ENCODE results near the gene GAB2.

GAB2 gene

GRCh38 chr11:78424334-78425270 is 7.0 kb upstream of the GAB2 start:
- ChIA-PET CTCF (interaction anchor here (1.0 to 1.6 kb wide), 3 partner anchors 8 to 37 kb away, joined by 3 to 5 read pairs (median 3); no protein-coding TSS in a partner anchor), POLR2A (no interaction called here)
- H3K36me3 ChIP-seq (ENCODE audit: control insufficient read depth in 4 of 4, insufficient read depth in 4 of 4, low read length in 3 of 4), result no peaks in the 10 kb centered on the region
- H3K27me3 ChIP-seq (replicated peaks in 2 of 5; ENCODE audit: control insufficient read depth in 4 of 5, insufficient read depth in 5 of 5, low read length in 4 of 5), result no peaks in the 10 kb centered on the region
- WGBS (ENCODE audit: insufficient coverage), result 44% methylated on average over 2 of the region's 7 CpGs
- no peaks in the 10 kb centered on the region for H3K9me3 ChIP-seq (ENCODE audit: control extremely low read depth in 1 of 5, control insufficient read depth in 4 of 5, insufficient read depth in 2 of 5, low read depth in 1 of 5, low read length in 4 of 5)
- DNase-seq, result peak in 2 of 3 donors; percentile 70 to 74
- H3K4me3 ChIP-seq (ENCODE audit: control insufficient read depth in 1 of 7, extremely low read depth in 1 of 7, insufficient read depth in 4 of 7, low read depth in 2 of 7, low read length in 6 of 7), result peak overlapping the region in 1 of 7 experiments; percentile 29
- peak overlapping the region; percentile 27 to 31 for H3K27ac ChIP-seq (ENCODE audit: insufficient read depth in 1 of 2, low read depth in 1 of 2, low read length in 2 of 2, poor library complexity in 1 of 2, severe bottlenecking in 2 of 2)
- H3K4me1 ChIP-seq (ENCODE audit: control extremely low read depth in 1 of 4, control insufficient read depth in 4 of 4, insufficient read depth in 4 of 4, low read length in 3 of 4), result peaks cover 38 to 70% (median 50%) of the 10 kb centered on the region in 4 experiments

GRCh38 chr11:78423241-78423640 is 5.6 kb upstream of the GAB2 start:
- ChIA-PET POLR2A (no interaction called here), CTCF (interaction anchor here (1.4 to 1.7 kb wide), 3 partner anchors 8 to 196 kb away, joined by 3 to 4 read pairs (median 4); no protein-coding TSS in a partner anchor)
- no peaks in the 10 kb centered on the region for H3K27me3 ChIP-seq (replicated peaks in 2 of 5; ENCODE audit: control insufficient read depth in 4 of 5, insufficient read depth in 5 of 5, low read length in 4 of 5)
- 100% methylated on average over 2 of the region's 2 CpGs for WGBS (ENCODE audit: insufficient coverage)
- no peaks in the 10 kb centered on the region for H3K36me3 ChIP-seq (ENCODE audit: control insufficient read depth in 4 of 4, insufficient read depth in 4 of 4, low read length in 3 of 4)
- H3K9me3 ChIP-seq (ENCODE audit: control extremely low read depth in 1 of 5, control insufficient read depth in 4 of 5, insufficient read depth in 2 of 5, low read depth in 1 of 5, low read length in 4 of 5), result no peaks in the 10 kb centered on the region
- no peak overlapping the region for H3K27ac ChIP-seq (ENCODE audit: insufficient read depth in 1 of 2, low read depth in 1 of 2, low read length in 2 of 2, poor library complexity in 1 of 2, severe bottlenecking in 2 of 2)
- no peak for DNase-seq
- H3K4me3 ChIP-seq (ENCODE audit: control insufficient read depth in 1 of 7, extremely low read depth in 1 of 7, insufficient read depth in 4 of 7, low read depth in 2 of 7, low read length in 6 of 7), result no peak overlapping the region
- peaks cover 39 to 70% (median 49%) of the 10 kb centered on the region in 4 experiments for H3K4me1 ChIP-seq (ENCODE audit: control extremely low read depth in 1 of 4, control insufficient read depth in 4 of 4, insufficient read depth in 4 of 4, low read length in 3 of 4)

GRCh38 chr11:78420796-78421209 is 3.2 kb upstream of the GAB2 start:
- Histone ChIP-seq H3K9me3 (ENCODE audit: control extremely low read depth in 1 of 5, control insufficient read depth in 4 of 5, insufficient read depth in 2 of 5, low read depth in 1 of 5, low read length in 4 of 5) (no peaks in the 10 kb centered on the region), H3K4me3 (ENCODE audit: control insufficient read depth in 1 of 7, extremely low read depth in 1 of 7, insufficient read depth in 4 of 7, low read depth in 2 of 7, low read length in 6 of 7) (peak overlapping the region in 3 of 7 experiments; percentile 48 to 64 (median 60)), H3K4me1 (ENCODE audit: control extremely low read depth in 1 of 4, control insufficient read depth in 4 of 4, insufficient read depth in 4 of 4, low read length in 3 of 4) (peaks cover 27 to 59% (median 46%) of the 10 kb centered on the region in 4 experiments), H3K27ac (ENCODE audit: insufficient read depth in 1 of 2, low read depth in 1 of 2, low read length in 2 of 2, poor library complexity in 1 of 2, severe bottlenecking in 2 of 2) (peak overlapping the region; percentile 50), H3K36me3 (ENCODE audit: control insufficient read depth in 4 of 4, insufficient read depth in 4 of 4, low read length in 3 of 4) (no peaks in the 10 kb centered on the region), H3K27me3 (replicated peaks in 2 of 5; ENCODE audit: control insufficient read depth in 4 of 5, insufficient read depth in 5 of 5, low read length in 4 of 5) (no peaks in the 10 kb centered on the region)
- 50% methylated on average over 4 of the region's 9 CpGs for WGBS (ENCODE audit: insufficient coverage)
- ChIA-PET POLR2A (interaction anchor here (0.5 to 2.2 kb wide), 4 partner anchors 9 to 109 kb away, joined by 3 to 11 read pairs (median 4); no protein-coding TSS in a partner anchor), CTCF (interaction anchor here (0.6 to 7.3 kb wide), 9 partner anchors 9 to 192 kb away, joined by 3 to 130 read pairs (median 4); no protein-coding TSS in a partner anchor)
- peak; percentile 88 to 98 (median 97) for DNase-seq

GRCh38 chr11:78420255-78420764 is 2.7 kb upstream of the GAB2 start:
- POLR2A ChIA-PET, result interaction anchor here (0.5 to 2.2 kb wide), 3 partner anchors 9 to 27 kb away, joined by 3 to 11 read pairs (median 3); no protein-coding TSS in a partner anchor
- WGBS (ENCODE audit: insufficient coverage), result 8% methylated on average over 5 of the region's 9 CpGs
- no peaks in the 10 kb centered on the region for H3K36me3 ChIP-seq (ENCODE audit: control insufficient read depth in 4 of 4, insufficient read depth in 4 of 4, low read length in 3 of 4)
- peaks cover 27 to 60% (median 49%) of the 10 kb centered on the region in 4 experiments for H3K4me1 ChIP-seq (ENCODE audit: control extremely low read depth in 1 of 4, control insufficient read depth in 4 of 4, insufficient read depth in 4 of 4, low read length in 3 of 4)
- no peaks in the 10 kb centered on the region for H3K9me3 ChIP-seq (ENCODE audit: control extremely low read depth in 1 of 5, control insufficient read depth in 4 of 5, insufficient read depth in 2 of 5, low read depth in 1 of 5, low read length in 4 of 5)
- CTCF ChIA-PET, result interaction anchor here (0.6 to 7.3 kb wide), 10 partner anchors 9 to 194 kb away, joined by 3 to 130 read pairs (median 4); no protein-coding TSS in a partner anchor
- H3K27me3 ChIP-seq (replicated peaks in 2 of 5; ENCODE audit: control insufficient read depth in 4 of 5, insufficient read depth in 5 of 5, low read length in 4 of 5), result no peaks in the 10 kb centered on the region
- peak overlapping the region in 1 of 2 experiments; percentile 39 for H3K27ac ChIP-seq (ENCODE audit: insufficient read depth in 1 of 2, low read depth in 1 of 2, low read length in 2 of 2, poor library complexity in 1 of 2, severe bottlenecking in 2 of 2)
- peak in 2 of 3 donors; percentile 79 to 84 for DNase-seq
- H3K4me3 ChIP-seq (ENCODE audit: control insufficient read depth in 1 of 7, extremely low read depth in 1 of 7, insufficient read depth in 4 of 7, low read depth in 2 of 7, low read length in 6 of 7), result peak overlapping the region in 3 of 7 experiments; percentile 48 to 64 (median 60)

GRCh38 chr11:78419327-78419726 is 1.7 kb upstream of the GAB2 start:
- ChIA-PET CTCF (interaction anchor here (0.7 to 7.3 kb wide), 10 partner anchors 10 to 198 kb away, joined by 3 to 130 read pairs (median 4); partner anchors contain the start of gene NARS2), POLR2A (interaction anchor here (0.6 to 5.2 kb wide), 2 partner anchors 10 to 109 kb away, joined by 4 to 54 read pairs; no protein-coding TSS in a partner anchor)
- DNase-seq, result peak in 1 of 3 donors; percentile 15
- WGBS (ENCODE audit: insufficient coverage), result 88% methylated on average over 5 of the region's 5 CpGs
- Histone ChIP-seq H3K36me3 (ENCODE audit: control insufficient read depth in 4 of 4, insufficient read depth in 4 of 4, low read length in 3 of 4) (no peaks in the 10 kb centered on the region), H3K27ac (ENCODE audit: insufficient read depth in 1 of 2, low read depth in 1 of 2, low read length in 2 of 2, poor library complexity in 1 of 2, severe bottlenecking in 2 of 2) (no peak overlapping the region), H3K27me3 (replicated peaks in 2 of 5; ENCODE audit: control insufficient read depth in 4 of 5, insufficient read depth in 5 of 5, low read length in 4 of 5) (no peaks in the 10 kb centered on the region), H3K4me1 (ENCODE audit: control extremely low read depth in 1 of 4, control insufficient read depth in 4 of 4, insufficient read depth in 4 of 4, low read length in 3 of 4) (peaks cover 28 to 61% (median 50%) of the 10 kb centered on the region in 4 experiments), H3K9me3 (ENCODE audit: control extremely low read depth in 1 of 5, control insufficient read depth in 4 of 5, insufficient read depth in 2 of 5, low read depth in 1 of 5, low read length in 4 of 5) (no peaks in the 10 kb centered on the region), H3K4me3 (ENCODE audit: control insufficient read depth in 1 of 7, extremely low read depth in 1 of 7, insufficient read depth in 4 of 7, low read depth in 2 of 7, low read length in 6 of 7) (no peak overlapping the region)

- ChIA-PET POLR2A (interaction anchor here (1.5 to 5.2 kb wide), 3 partner anchors 11 to 21 kb away, joined by 3 to 54 read pairs (median 9); no protein-coding TSS in a partner anchor), CTCF (interaction anchor here (0.8 to 7.3 kb wide), 11 partner anchors 11 to 197 kb away, joined by 3 to 130 read pairs (median 4); partner anchors contain the start of gene NARS2)
- Histone ChIP-seq H3K4me1 (ENCODE audit: control extremely low read depth in 1 of 4, control insufficient read depth in 4 of 4, insufficient read depth in 4 of 4, low read length in 3 of 4) (peaks cover 22 to 56% (median 48%) of the 10 kb centered on the region in 4 experiments), H3K27ac (ENCODE audit: insufficient read depth in 1 of 2, low read depth in 1 of 2, low read length in 2 of 2, poor library complexity in 1 of 2, severe bottlenecking in 2 of 2) (peak overlapping the region in 1 of 2 experiments; percentile 88), H3K9me3 (ENCODE audit: control extremely low read depth in 1 of 5, control insufficient read depth in 4 of 5, insufficient read depth in 2 of 5, low read depth in 1 of 5, low read length in 4 of 5) (no peaks in the 10 kb centered on the region), H3K4me3 (ENCODE audit: control insufficient read depth in 1 of 7, extremely low read depth in 1 of 7, insufficient read depth in 4 of 7, low read depth in 2 of 7, low read length in 6 of 7) (peak overlapping the region; percentile 62 to 92 (median 78)), H3K36me3 (ENCODE audit: control insufficient read depth in 4 of 4, insufficient read depth in 4 of 4, low read length in 3 of 4) (no peaks in the 10 kb centered on the region), H3K27me3 (replicated peaks in 2 of 5; ENCODE audit: control insufficient read depth in 4 of 5, insufficient read depth in 5 of 5, low read length in 4 of 5) (no peaks in the 10 kb centered on the region)
- WGBS (ENCODE audit: insufficient coverage), result 55% methylated on average over 9 of the region's 11 CpGs
- DNase-seq, result peak in 1 of 3 donors; percentile 14
These were observed 1.1 kb upstream of the GAB2 start for GRCh38 chr11:78418584-78419211.
